HL-60 (cell line): Measurements from ENCODE around the gene CASKIN2.

Experiments used
- CTCF ChIP-seq: IDR thresholded peaks from one replicate; pipeline ENCODE4 v1.5.1; 2011; ENCODE audit warnings: low read length, control low read depth, inconsistent platforms; ENCODE audit not compliant: insufficient read depth
- GABPA ChIP-seq: IDR thresholded peaks from 2 replicates; pipeline ENCODE4 v1.6.1; 2012; ENCODE audit warnings: low read depth
- POLR2AphosphoS5 ChIP-seq: IDR thresholded peaks from 2 replicates; pipeline ENCODE4 v1.6.1; 2012; ENCODE audit warnings: low read depth
- SPI1 ChIP-seq: IDR thresholded peaks from 2 replicates; pipeline ENCODE4 v1.6.1; 2012; ENCODE audit warnings: low read depth, mild to moderate bottlenecking, borderline replicate concordance
- TF ChIP-seq, protein P1 (sequence below): IDR thresholded peaks from 2 replicates; pipeline ENCODE4 v1.6.1; 2012; ENCODE audit warnings: low read depth; ENCODE audit not compliant: insufficient replicate concordance

GRCh38 chr17:75511270-75511609 lies 4.1 kb downstream of the CASKIN2 start:
- TF ChIP-seq CTCF: no peak
- TF ChIP-seq GABPA: no peak
- TF ChIP-seq POLR2AphosphoS5: no peak
- TF ChIP-seq, protein P1, sequence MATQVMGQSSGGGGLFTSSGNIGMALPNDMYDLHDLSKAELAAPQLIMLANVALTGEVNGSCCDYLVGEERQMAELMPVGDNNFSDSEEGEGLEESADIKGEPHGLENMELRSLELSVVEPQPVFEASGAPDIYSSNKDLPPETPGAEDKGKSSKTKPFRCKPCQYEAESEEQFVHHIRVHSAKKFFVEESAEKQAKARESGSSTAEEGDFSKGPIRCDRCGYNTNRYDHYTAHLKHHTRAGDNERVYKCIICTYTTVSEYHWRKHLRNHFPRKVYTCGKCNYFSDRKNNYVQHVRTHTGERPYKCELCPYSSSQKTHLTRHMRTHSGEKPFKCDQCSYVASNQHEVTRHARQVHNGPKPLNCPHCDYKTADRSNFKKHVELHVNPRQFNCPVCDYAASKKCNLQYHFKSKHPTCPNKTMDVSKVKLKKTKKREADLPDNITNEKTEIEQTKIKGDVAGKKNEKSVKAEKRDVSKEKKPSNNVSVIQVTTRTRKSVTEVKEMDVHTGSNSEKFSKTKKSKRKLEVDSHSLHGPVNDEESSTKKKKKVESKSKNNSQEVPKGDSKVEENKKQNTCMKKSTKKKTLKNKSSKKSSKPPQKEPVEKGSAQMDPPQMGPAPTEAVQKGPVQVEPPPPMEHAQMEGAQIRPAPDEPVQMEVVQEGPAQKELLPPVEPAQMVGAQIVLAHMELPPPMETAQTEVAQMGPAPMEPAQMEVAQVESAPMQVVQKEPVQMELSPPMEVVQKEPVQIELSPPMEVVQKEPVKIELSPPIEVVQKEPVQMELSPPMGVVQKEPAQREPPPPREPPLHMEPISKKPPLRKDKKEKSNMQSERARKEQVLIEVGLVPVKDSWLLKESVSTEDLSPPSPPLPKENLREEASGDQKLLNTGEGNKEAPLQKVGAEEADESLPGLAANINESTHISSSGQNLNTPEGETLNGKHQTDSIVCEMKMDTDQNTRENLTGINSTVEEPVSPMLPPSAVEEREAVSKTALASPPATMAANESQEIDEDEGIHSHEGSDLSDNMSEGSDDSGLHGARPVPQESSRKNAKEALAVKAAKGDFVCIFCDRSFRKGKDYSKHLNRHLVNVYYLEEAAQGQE: no peak
- TF ChIP-seq SPI1: no peak
